K562 (cell line): ENCODE results near the gene MLYCD. TPM values are rescaled to one million over a fixed set of nuclear protein-coding genes. Genes with fewer than 3 reads are reported as not detected.

Source experiments
- ATAC-seq: fragments of 200-7000 bp; cut with Tn5 transposase; 3 replicates; pipeline ENCODE4 v1.9.1; 2020; ENCODE audit warnings: moderate library complexity
- BruUV-seq: library from RNA; stranded (reverse); fragments of 400-500 nt; replicated peaks from 2 replicates; lab custom pipeline; 2021; lab: Mats Ljungman, UMichigan
- CTCF ChIA-PET: fragments of 300-600 bp; formaldehyde crosslinking; extraction: SDS; loops from one replicate; lab custom pipeline; 2021; ENCODE audit warnings: low intra/inter-chr PET ratio; lab: Yijun Ruan, JAX
- POLR2A ChIA-PET: fragments of 300-600, 350-650 bp; sonication (Branson Sonifier 250); formaldehyde crosslinking; extraction: SDS; loops from one replicate; lab custom pipeline; 2021; ENCODE audit warnings: antibody characterized with exemption, inconsistent platforms; lab: Yijun Ruan, JAX
- DNase-seq, 4 experiments: peaks; one replicate each; pipeline versions ENCODE4 v3.0.0 to v3.0.0-alpha.2; 2011 to 2018; ENCODE audit warnings: low spot score in 3 of 4, mixed read lengths in 3 of 4; ENCODE audit errors: extremely low read depth in 1 of 4
- FAIRE-seq: peaks from 2 replicates; lab custom pipeline; 2011; peaks lifted over from hg19 to GRCh38; lab: Jason Lieb, UNC
- H2AFZ ChIP-seq: 2 replicates; pipeline ENCODE4 v1.6.0; 2011; ENCODE audit warnings: low read depth, low read length, control low read depth, inconsistent platforms
- H3K27ac ChIP-seq: fragments of 200-600 bp; 3 replicates; pipeline ENCODE4 v1.8.0; 2011; ENCODE audit warnings: low read depth, mild to moderate bottlenecking, control low read depth, inconsistent platforms, low read length, moderate library complexity, mixed read lengths; ENCODE audit errors: extremely low read depth
- H3K27me3 ChIP-seq, 2 experiments: fragments of 300-600 bp in 1 of 2; 2 replicates in 1 of 2; 3 replicates in 1 of 2; pipeline versions ENCODE4 v1.6.0 to v1.8.0; 2011; ENCODE audit warnings: inconsistent platforms in 2 of 2, low read length in 2 of 2, mild to moderate bottlenecking in 1 of 2, mixed read lengths in 1 of 2, moderate library complexity in 1 of 2; ENCODE audit not compliant: control insufficient read depth in 2 of 2, insufficient read depth in 2 of 2
- H3K36me3 ChIP-seq: fragments of 300-600 bp; 3 replicates; pipeline ENCODE4 v1.8.0; 2011; ENCODE audit warnings: mild to moderate bottlenecking, low read length, inconsistent platforms; ENCODE audit not compliant: control insufficient read depth, insufficient read depth
- H3K4me1 ChIP-seq, 2 experiments: fragments of 200-600 bp in 1 of 2; replicated peaks in 1 of 2; 2 replicates in 1 of 2; 3 replicates in 1 of 2; pipeline versions ENCODE4 v1.5.1 to v1.8.0; 2011; ENCODE audit warnings: inconsistent platforms in 2 of 2, low read length in 2 of 2, mild to moderate bottlenecking in 1 of 2, mixed read lengths in 1 of 2, moderate library complexity in 1 of 2; ENCODE audit not compliant: control insufficient read depth in 2 of 2, insufficient read depth in 2 of 2
- H3K4me2 ChIP-seq: 2 replicates; pipeline ENCODE4 v1.6.1; 2011; ENCODE audit warnings: low read length, control low read depth, inconsistent platforms, mixed read lengths; ENCODE audit not compliant: insufficient read depth
- H3K4me3 ChIP-seq: fragments of 200-600 bp; sonication (generic), shearing (Covaris generic); 2 replicates; pipeline ENCODE4 v1.5.1; 2016; ENCODE audit warnings: control low read depth, inconsistent platforms
- H3K79me2 ChIP-seq: fragments of 200-600 bp; 3 replicates; pipeline ENCODE4 v1.8.0; 2011; ENCODE audit warnings: low read length, inconsistent platforms; ENCODE audit not compliant: control insufficient read depth, insufficient read depth
- H3K9ac ChIP-seq, 2 experiments: 2 replicates each; pipeline versions ENCODE4 v1.6.0 to v1.6.1; 2011; ENCODE audit warnings: low read depth in 2 of 2, low read length in 2 of 2, control low read depth in 1 of 2, inconsistent platforms in 1 of 2, mild to moderate bottlenecking in 1 of 2, mixed read lengths in 1 of 2; ENCODE audit not compliant: insufficient read depth in 1 of 2
- H3K9me1 ChIP-seq: one replicate; pipeline ENCODE4 v1.6.0; 2011; ENCODE audit warnings: inconsistent platforms, mild to moderate bottlenecking, low read length, moderate library complexity; ENCODE audit not compliant: control insufficient read depth, insufficient read depth
- H3K9me3 ChIP-seq: replicated peaks from 2 replicates; pipeline ENCODE4 v1.5.1; 2011; ENCODE audit warnings: low read depth, low read length, inconsistent platforms; ENCODE audit not compliant: control insufficient read depth, insufficient read depth
- H4K20me1 ChIP-seq: replicated peaks from 2 replicates; pipeline ENCODE4 v1.6.1; 2011; ENCODE audit warnings: low read length, inconsistent platforms, mixed read lengths; ENCODE audit not compliant: control insufficient read depth, insufficient read depth
- ATF7 ChIP-seq: fragments of 450-650 bp; IDR thresholded peaks from 2 replicates; pipeline ENCODE4 v1.7.1; 2014; ENCODE audit warnings: mild to moderate bottlenecking, moderate library complexity
- BCLAF1 ChIP-seq, 2 experiments: fragments of 450-650 bp in 1 of 2; IDR thresholded peaks; 2 replicates each; pipeline ENCODE4 v1.6.1; 2011 to 2017; ENCODE audit warnings: low read depth in 2 of 2, antibody characterized with exemption in 1 of 2, borderline replicate concordance in 1 of 2, low read length in 1 of 2, mild to moderate bottlenecking in 1 of 2, mixed read lengths in 1 of 2; ENCODE audit not compliant: control insufficient read depth in 1 of 2
- CC2D1A ChIP-seq: fragments of 450-650 bp; IDR thresholded peaks from 2 replicates; pipeline ENCODE4 v1.6.1; 2017; ENCODE audit warnings: mild to moderate bottlenecking
- CCAR2 ChIP-seq: fragments of 200-400 bp; formaldehyde crosslinking; IDR thresholded peaks from 2 replicates; pipeline ENCODE4 v1.6.1; 2017; ENCODE audit warnings: mild to moderate bottlenecking, low read depth, low read length
- CCNT2 ChIP-seq: IDR thresholded peaks from 2 replicates; pipeline ENCODE4 v1.6.1; 2011; ENCODE audit warnings: borderline replicate concordance, low read depth, mild to moderate bottlenecking, moderate library complexity, mixed read lengths, low read length; ENCODE audit not compliant: insufficient read length; ENCODE audit errors: extremely low read depth
- ELK1 ChIP-seq: sonication (generic); formaldehyde crosslinking; IDR thresholded peaks from 2 replicates; pipeline ENCODE4 v1.8.1; 2022; ENCODE audit warnings: missing genetic modification reagents
- JUN ChIP-seq, 2 experiments: sonication (generic) in 1 of 2; formaldehyde crosslinking in 1 of 2; IDR thresholded peaks; 2 replicates each; pipeline versions ENCODE4 v1.6.1 to v1.8.0; 2012 to 2022; ENCODE audit warnings: borderline replicate concordance in 2 of 2, mild to moderate bottlenecking in 2 of 2, improper control_type of control experiment in 1 of 2, low read depth in 1 of 2, low read length in 1 of 2, missing genetic modification reagents in 1 of 2
- NFYB ChIP-seq: IDR thresholded peaks from 2 replicates; pipeline ENCODE4 v1.6.1; 2011; ENCODE audit warnings: mild to moderate bottlenecking, moderate library complexity; ENCODE audit not compliant: insufficient read length; ENCODE audit errors: extremely low read depth
- PBX2 ChIP-seq, 2 experiments: IDR thresholded peaks in 1 of 2; conservative IDR thresholded peaks in 1 of 2; 2 replicates each; pipeline ENCODE4 v1.6.1; 2016; ENCODE audit warnings: low read depth in 2 of 2, mild to moderate bottlenecking in 1 of 2, missing compliant biosample characterization in 1 of 2, missing genetic modification characterization in 1 of 2, moderate library complexity in 1 of 2
- U2AF1 ChIP-seq: fragments of 200-400 bp; formaldehyde crosslinking; optimal IDR thresholded peaks from 2 replicates; pipeline ENCODE3; 2017; ENCODE audit warnings: mild to moderate bottlenecking, low read depth, low read length, moderate library complexity
- ZNF511 ChIP-seq: sonication (generic); formaldehyde crosslinking; IDR thresholded peaks from 2 replicates; pipeline ENCODE4 v1.8.0; 2022; ENCODE audit warnings: mild to moderate bottlenecking, missing genetic modification reagents
- WGBS: fragments of 100-300 bp; shearing (Covaris generic); methylation state at CpG from one replicate; pipeline ENCODE4 v1.1.6; 2016; ENCODE audit warnings: low coverage, mixed read lengths; ENCODE audit not compliant: insufficient coverage; ENCODE audit errors: missing lambda C conversion rate; 5-methylcytosine and 5-hydroxymethylcytosine counted together
- in situ Hi-C: fragments of 300-500 bp; cut with MboI; formaldehyde crosslinking; loops from 4 replicates; pipeline ENCODE4 v1.15.0; 2018; ENCODE audit warnings: inconsistent platforms, mixed read lengths
- intact Hi-C: fragments of 100-400 bp; cut with micrococcal nuclease; formaldehyde crosslinking; loops from 2 replicates; pipeline ENCODE4 v1.14.2; 2022
- polyA plus RNA-seq, 8 experiments: library from polyadenylated mRNA; depleted of rRNA in 4 of 8; stranded (reverse) in 5 of 8; unstranded in 3 of 8; fragments of >200 nt; fragmentation: Nextera tagmentation in 2 of 8; fragmentation: Illumina TruSeq in 1 of 8; extraction: Ambion mirVana in 2 of 8; extraction: Trizol in 1 of 8; gene quantifications; 2 replicates each; pipeline versions ENCODE4 v1.2.1 to v1.2.3, GENCODE V29; 2011 to 2014; ENCODE audit warnings: inconsistent platforms in 1 of 8, missing spikeins in 1 of 8
- total RNA-seq, 7 experiments: library from RNA; depleted of rRNA in 6 of 7; stranded (reverse); fragments of >200 nt in 6 of 7; fragmentation: Illumina TruSeq in 2 of 7; extraction: Trizol in 2 of 7; gene quantifications; 2 replicates each; pipeline versions ENCODE4 v1.2.1 to v1.2.3, GENCODE V29; 2011 to 2021; ENCODE audit warnings: low replicate concordance in 1 of 7

The MLYCD gene
- total and polyA plus RNA-seq, 9 of the 15 experiments (the other 6 are each of a cell fraction or from before 2014, with no cell fraction given), result 0.15 to 2.0 (median 1.0) TPM

- ChIA-PET CTCF (interaction anchor here (2.0 kb wide), 1 partner anchor 111 kb away, joined by 10 read pairs; no protein-coding TSS in a partner anchor), POLR2A (interaction anchor here (0.7 to 4.3 kb wide), 5 partner anchors 8 to 671 kb away, joined by 3 to 22 read pairs (median 7); no protein-coding TSS in a partner anchor)
- peaks cover 11% of the 10 kb centered on the region for H4K20me1 ChIP-seq
- H3K27ac ChIP-seq, result no peak overlapping the region
- WGBS, result 49% methylated on average over 9 of the region's 9 CpGs
- DNase-seq (peak in 1 of 4 experiments; percentile 56), FAIRE-seq (no peak), ATAC-seq (peak; percentile 15; the same call in 2 of the 3 replicates)
- no peaks in the 10 kb centered on the region for H3K9me1 ChIP-seq
- H2AFZ ChIP-seq, result peak overlapping the region; percentile 15; the same call in 1 of the 2 replicates
- H3K4me1 ChIP-seq, result peaks cover 18 to 51% of the 10 kb centered on the region in 2 experiments
- no TSS peak for BruUV-seq
- H3K79me2 ChIP-seq, result no peaks in the 10 kb centered on the region
- peak overlapping the region; percentile 88 for H3K4me2 ChIP-seq
- no peaks in the 10 kb centered on the region for H3K9me3 ChIP-seq
- in situ Hi-C loops, result loop anchor here (5.0 to 10.0 kb wide), 3 partner anchors 108 to 533 kb away; partner anchors contain the start of gene TAF1C
- intact Hi-C loops, result loop anchor here (2.0 to 5.0 kb wide), 3 partner anchors 28 to 223 kb away; no protein-coding TSS in a partner anchor
- no peaks in the 10 kb centered on the region for H3K36me3 ChIP-seq
- H3K4me3 ChIP-seq, result no peak overlapping the region; the same call in 1 of the 2 replicates
- H3K27me3 ChIP-seq, result no peaks in the 10 kb centered on the region
- peak overlapping the region; percentile 49 to 78; a peak in 3 of 4 replicates for H3K9ac ChIP-seq
- TF ChIP-seq JUN (IDR thresholded peaks at IDR 0.05; ENCODE audit: borderline replicate concordance, low read depth, low read length) (0 out of 2 replicates have a peak, but pooled peaks have one; percentile 14), JUN (CRISPR knock-in tag; IDR thresholded peaks at IDR 0.05; ENCODE audit: borderline replicate concordance) (no peak), PBX2 (CRISPR knock-in tag; IDR thresholded peaks at IDR 0.05; ENCODE audit: low read depth) (peak; percentile 29; the same call in 1 of the 2 replicates), PBX2 (tag; conservative IDR thresholded peaks at IDR 0.05; ENCODE audit: low read depth) (no peak), CC2D1A (no peak), ATF7 (peak; percentile 58; the same call in 1 of the 2 replicates), CCNT2 (no peak), ZNF511 (CRISPR knock-in tag) (no peak), NFYB (no peak), BCLAF1 (IDR thresholded peaks at IDR 0.05; ENCODE audit: borderline replicate concordance in 1 of 2, control insufficient read depth in 1 of 2, low read depth in 2 of 2, low read length in 1 of 2) (no peak), U2AF1 (no peak), ELK1 (CRISPR knock-in tag) (no peak), CCAR2 (no peak)
These were observed 55.7 kb downstream of the MLYCD start for GRCh38 chr16:83954577-83955016.
